NCI-H2029 (cell line): ENCODE results near the gene SLC39A8.

Source experiments
- DNase-seq: peaks from one replicate; lab custom pipeline; 2025; lab: John Stamatoyannopoulos, UW

Gene SLC39A8

GRCh38 chr4:102341201-102341600 lies 4.1 kb downstream of the SLC39A8 start:
- DNase-seq: no peak

GRCh38 chr4:102339018-102339417 lies 6.3 kb downstream of the SLC39A8 start:
- DNase-seq: no peak

GRCh38 chr4:102338405-102338804 lies 6.9 kb downstream of the SLC39A8 start:
- no peak for DNase-seq

- DNase-seq: no peak
Observed at GRCh38 chr4:102335616-102336015, 9.7 kb downstream of the SLC39A8 start.

- no peak for DNase-seq
Observed at GRCh38 chr4:102334624-102335023, 10.7 kb downstream of the SLC39A8 start.

GRCh38 chr4:102333787-102334186 lies 11.5 kb downstream of the SLC39A8 start:
- DNase-seq: no peak

GRCh38 chr4:102328045-102328444 lies 17.2 kb downstream of the SLC39A8 start:
- DNase-seq: no peak

GRCh38 chr4:102326951-102327350 lies 18.3 kb downstream of the SLC39A8 start:
- DNase-seq: no peak

- DNase-seq: no peak
Observed at GRCh38 chr4:102324730-102325129, 20.6 kb downstream of the SLC39A8 start.

- no peak for DNase-seq
Observed at GRCh38 chr4:102322736-102323135, 22.5 kb downstream of the SLC39A8 start.

GRCh38 chr4:102321260-102321995 lies 23.9 kb downstream of the SLC39A8 start:
- DNase-seq: no peak

- no peak for DNase-seq
Observed at GRCh38 chr4:102319594-102319993, 25.7 kb downstream of the SLC39A8 start.

- peak; percentile 58 for DNase-seq
Observed at GRCh38 chr4:102318526-102318925, 26.8 kb downstream of the SLC39A8 start.

- DNase-seq: no peak
Observed at GRCh38 chr4:102318105-102318504, 27.2 kb downstream of the SLC39A8 start.

- no peak for DNase-seq
Observed at GRCh38 chr4:102317459-102317858, 27.8 kb downstream of the SLC39A8 start.

- no peak for DNase-seq
Observed at GRCh38 chr4:102316585-102316984, 28.7 kb downstream of the SLC39A8 start.

- DNase-seq: no peak
Observed at GRCh38 chr4:102315532-102315931, 29.8 kb downstream of the SLC39A8 start.

GRCh38 chr4:102312417-102312816 lies 32.9 kb downstream of the SLC39A8 start:
- no peak for DNase-seq

- no peak for DNase-seq
Observed at GRCh38 chr4:102311912-102312311, 33.4 kb downstream of the SLC39A8 start.

- DNase-seq: no peak
Observed at GRCh38 chr4:102311407-102311806, 33.9 kb downstream of the SLC39A8 start.

- DNase-seq: no peak
Observed at GRCh38 chr4:102308032-102308799, 37.1 kb downstream of the SLC39A8 start.

- no peak for DNase-seq
Observed at GRCh38 chr4:102305666-102306065, 39.6 kb downstream of the SLC39A8 start.

- no peak for DNase-seq
Observed at GRCh38 chr4:102302762-102303161, 42.5 kb downstream of the SLC39A8 start.
